ENCODE results near the gene RAB11FIP4.

Gene RAB11FIP4

GRCh38 chr17:31366088-31366487, 25.4 kb upstream of the RAB11FIP4 start:
- TF ChIP-seq CTCF (IDR thresholded peaks at IDR 0.05; ENCODE audit: borderline replicate concordance, extremely low read depth, low read length, poor library complexity, severe bottlenecking) (no peak), EZH2 (IDR thresholded peaks at IDR 0.05; ENCODE audit: borderline replicate concordance, low read depth, low read length, severe bottlenecking) (no peak)

GRCh38 chr17:31369266-31369665, 22.2 kb upstream of the RAB11FIP4 start:
- ATAC-seq (ENCODE audit: insufficient read depth, low read depth) (no peak), DNase-seq (no peak)
- H3K4me3 ChIP-seq (ENCODE audit: low read depth in 1 of 2, low read length in 2 of 2): no peak overlapping the region
- H3K4me2 ChIP-seq (ENCODE audit: insufficient read depth, low read length): no peak overlapping the region
- no peaks in the 10 kb centered on the region for H3K79me2 ChIP-seq (ENCODE audit: insufficient read depth, low read length)
- H3K27me3 ChIP-seq (ENCODE audit: insufficient read depth, low read length, poor library complexity): no peaks in the 10 kb centered on the region
- TF ChIP-seq CTCF (IDR thresholded peaks at IDR 0.05; ENCODE audit: borderline replicate concordance, extremely low read depth, low read length, poor library complexity, severe bottlenecking) (no peak), EZH2 (IDR thresholded peaks at IDR 0.05; ENCODE audit: borderline replicate concordance, low read depth, low read length, severe bottlenecking) (no peak)
- H4K20me1 ChIP-seq (ENCODE audit: insufficient read depth, low read length): no peaks in the 10 kb centered on the region
- H3K9me3 ChIP-seq (ENCODE audit: insufficient read depth, low read length, severe bottlenecking): no peaks in the 10 kb centered on the region
- no peak overlapping the region for H3K9ac ChIP-seq (ENCODE audit: low read depth, low read length)
- H3K27ac ChIP-seq (ENCODE audit: low read length): no peak overlapping the region
- no peaks in the 10 kb centered on the region for H3K4me1 ChIP-seq (ENCODE audit: insufficient read depth, low read length)
- H2AFZ ChIP-seq (ENCODE audit: low read depth, low read length): no peak overlapping the region
- H3K36me3 ChIP-seq (ENCODE audit: insufficient read depth, low read length): peaks cover 37% of the 10 kb centered on the region

More at GRCh38 chr17:31366088-31366487, 25.4 kb upstream of the RAB11FIP4 start:
- ATAC-seq (ENCODE audit: insufficient read depth, low read depth) (no peak), DNase-seq (no peak)
- Histone ChIP-seq H4K20me1 (ENCODE audit: insufficient read depth, low read length) (no peaks in the 10 kb centered on the region), H3K27me3 (ENCODE audit: insufficient read depth, low read length, poor library complexity) (no peaks in the 10 kb centered on the region), H3K9me3 (ENCODE audit: insufficient read depth, low read length, severe bottlenecking) (no peaks in the 10 kb centered on the region), H3K9ac (ENCODE audit: low read depth, low read length) (no peak overlapping the region), H3K4me3 (ENCODE audit: low read depth in 1 of 2, low read length in 2 of 2) (no peak overlapping the region), H3K4me2 (ENCODE audit: insufficient read depth, low read length) (no peak overlapping the region), H3K36me3 (ENCODE audit: insufficient read depth, low read length) (peaks cover 47% of the 10 kb centered on the region; the same call in 1 of the 2 replicates), H3K79me2 (ENCODE audit: insufficient read depth, low read length) (no peaks in the 10 kb centered on the region), H3K27ac (ENCODE audit: low read length) (no peak overlapping the region), H3K4me1 (ENCODE audit: insufficient read depth, low read length) (no peaks in the 10 kb centered on the region), H2AFZ (ENCODE audit: low read depth, low read length) (no peak overlapping the region)

- Histone ChIP-seq H3K4me1 (ENCODE audit: insufficient read depth, low read length) (no peaks in the 10 kb centered on the region), H3K27me3 (ENCODE audit: insufficient read depth, low read length, poor library complexity) (no peaks in the 10 kb centered on the region), H3K4me2 (ENCODE audit: insufficient read depth, low read length) (no peak overlapping the region), H3K36me3 (ENCODE audit: insufficient read depth, low read length) (peaks cover 30% of the 10 kb centered on the region), H4K20me1 (ENCODE audit: insufficient read depth, low read length) (no peaks in the 10 kb centered on the region), H3K9ac (ENCODE audit: low read depth, low read length) (no peak overlapping the region), H3K79me2 (ENCODE audit: insufficient read depth, low read length) (no peaks in the 10 kb centered on the region), H3K27ac (ENCODE audit: low read length) (no peak overlapping the region), H3K4me3 (ENCODE audit: low read depth in 1 of 2, low read length in 2 of 2) (no peak overlapping the region), H2AFZ (ENCODE audit: low read depth, low read length) (no peak overlapping the region), H3K9me3 (ENCODE audit: insufficient read depth, low read length, severe bottlenecking) (no peaks in the 10 kb centered on the region)
- DNase-seq: no peak
- TF ChIP-seq EZH2 (IDR thresholded peaks at IDR 0.05; ENCODE audit: borderline replicate concordance, low read depth, low read length, severe bottlenecking): no peak
- TF ChIP-seq CTCF (IDR thresholded peaks at IDR 0.05; ENCODE audit: borderline replicate concordance, extremely low read depth, low read length, poor library complexity, severe bottlenecking): no peak
- no peak for ATAC-seq (ENCODE audit: insufficient read depth, low read depth)
Measured at GRCh38 chr17:31371511-31372097, 19.9 kb upstream of the RAB11FIP4 start.
